Suprapubic skin (tissue), 4 donors: ENCODE results near the gene CABLES1. TPM values are rescaled to one million over a fixed set of nuclear protein-coding genes. Genes with fewer than 3 reads are reported as not detected.
"Not testable (repeated sequence)": the region's sequence is repeated elsewhere in the genome, so short reads cannot be mapped to it uniquely, and the experiment has no call there.

Experiments
- DNase-seq, 2 donors: peaks; one replicate each; pipeline ENCODE4 v3.0.0-alpha.2; 2019; ENCODE audit warnings: low spot score in 2 of 2
- H3K27ac ChIP-seq: fragments of 200-600 bp; sonication (generic); one replicate; pipeline ENCODE4 v1.5.1; 2019
- H3K27me3 ChIP-seq: fragments of 200-600 bp; sonication (generic); one replicate; pipeline ENCODE4 v1.5.1; 2019
- H3K36me3 ChIP-seq: fragments of 200-600 bp; sonication (generic); one replicate; pipeline ENCODE4 v1.5.1; 2019
- H3K4me1 ChIP-seq: fragments of 200-600 bp; sonication (generic); one replicate; pipeline ENCODE4 v1.5.1; 2019
- H3K4me3 ChIP-seq: fragments of 200-600 bp; sonication (generic); one replicate; pipeline ENCODE4 v1.5.1; 2019; ENCODE audit warnings: mild to moderate bottlenecking
- H3K9me3 ChIP-seq: fragments of 200-600 bp; sonication (generic); one replicate; pipeline ENCODE4 v1.5.1; 2019
- EP300 ChIP-seq: sonication (generic); formaldehyde crosslinking; IDR thresholded peaks from one replicate; pipeline ENCODE4 v1.6.1; 2017; ENCODE audit warnings: antibody characterized with exemption
- POLR2A ChIP-seq, 2 donors: fragments of 450-650 bp; IDR thresholded peaks; one replicate each; pipeline ENCODE4 v1.6.1; 2017; ENCODE audit warnings: antibody characterized with exemption in 2 of 2, mild to moderate bottlenecking in 2 of 2, moderate library complexity in 2 of 2
- POLR2AphosphoS5 ChIP-seq, 3 donors: sonication (generic); formaldehyde crosslinking; IDR thresholded peaks; one replicate each; pipeline ENCODE4 v1.6.1; 2017; ENCODE audit warnings: antibody characterized with exemption in 3 of 3
- WGBS: methylation state at CpG from one replicate; pipeline ENCODE4 v1.1.5; 2018; 5-methylcytosine and 5-hydroxymethylcytosine counted together
- total RNA-seq, 4 donors: library from RNA; depleted of rRNA; stranded (reverse); fragments of >200 nt; gene quantifications; one replicate each; pipeline ENCODE4 v1.1.0, GENCODE V29; 2016
- TF ChIP-seq, protein P1 (sequence below), 2 donors: fragments of 200-600 bp in 1 of 2; fragments of 450-650 bp in 1 of 2; sonication (generic) in 1 of 2; IDR thresholded peaks; one replicate each; pipeline ENCODE4 v1.5.1; 2016 to 2019; ENCODE audit warnings: antibody characterized with exemption in 2 of 2, mild to moderate bottlenecking in 1 of 2, moderate library complexity in 1 of 2

Gene CABLES1
- total RNA-seq, 4 donors from 2014 or later: 24.9 to 42.2 (median 38.0) TPM

- Histone ChIP-seq H3K4me1 (no peaks in the 10 kb centered on the region), H3K36me3 (no peaks in the 10 kb centered on the region), H3K9me3 (no peaks in the 10 kb centered on the region), H3K27me3 (no peaks in the 10 kb centered on the region), H3K4me3 (no peak overlapping the region), H3K27ac (no peak overlapping the region)
- DNase-seq: no peak
- no peak for TF ChIP-seq POLR2A (IDR thresholded peaks at IDR 0.05)
- TF ChIP-seq EP300: no peak
- TF ChIP-seq, protein P1, sequence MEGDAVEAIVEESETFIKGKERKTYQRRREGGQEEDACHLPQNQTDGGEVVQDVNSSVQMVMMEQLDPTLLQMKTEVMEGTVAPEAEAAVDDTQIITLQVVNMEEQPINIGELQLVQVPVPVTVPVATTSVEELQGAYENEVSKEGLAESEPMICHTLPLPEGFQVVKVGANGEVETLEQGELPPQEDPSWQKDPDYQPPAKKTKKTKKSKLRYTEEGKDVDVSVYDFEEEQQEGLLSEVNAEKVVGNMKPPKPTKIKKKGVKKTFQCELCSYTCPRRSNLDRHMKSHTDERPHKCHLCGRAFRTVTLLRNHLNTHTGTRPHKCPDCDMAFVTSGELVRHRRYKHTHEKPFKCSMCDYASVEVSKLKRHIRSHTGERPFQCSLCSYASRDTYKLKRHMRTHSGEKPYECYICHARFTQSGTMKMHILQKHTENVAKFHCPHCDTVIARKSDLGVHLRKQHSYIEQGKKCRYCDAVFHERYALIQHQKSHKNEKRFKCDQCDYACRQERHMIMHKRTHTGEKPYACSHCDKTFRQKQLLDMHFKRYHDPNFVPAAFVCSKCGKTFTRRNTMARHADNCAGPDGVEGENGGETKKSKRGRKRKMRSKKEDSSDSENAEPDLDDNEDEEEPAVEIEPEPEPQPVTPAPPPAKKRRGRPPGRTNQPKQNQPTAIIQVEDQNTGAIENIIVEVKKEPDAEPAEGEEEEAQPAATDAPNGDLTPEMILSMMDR (IDR thresholded peaks at IDR 0.05): no peak
- no peak for TF ChIP-seq POLR2AphosphoS5 (IDR thresholded peaks at IDR 0.05)
- 89% methylated on average over 6 of the region's 6 CpGs for WGBS
Measured at GRCh38 chr18:23267447-23267776, 132.1 kb downstream of the CABLES1 start.

GRCh38 chr18:23268641-23269040 is 133.4 kb downstream of the CABLES1 start:
- Histone ChIP-seq H3K27ac (no peak overlapping the region), H3K9me3 (no peaks in the 10 kb centered on the region), H3K4me1 (no peaks in the 10 kb centered on the region), H3K27me3 (no peaks in the 10 kb centered on the region), H3K4me3 (no peak overlapping the region), H3K36me3 (no peaks in the 10 kb centered on the region)
- 89% methylated on average over 8 of the region's 8 CpGs for WGBS
- DNase-seq: no peak
- TF ChIP-seq EP300: no peak
- no peak for TF ChIP-seq POLR2A (IDR thresholded peaks at IDR 0.05)
- TF ChIP-seq POLR2AphosphoS5 (IDR thresholded peaks at IDR 0.05): no peak
- TF ChIP-seq, protein P1 (IDR thresholded peaks at IDR 0.05): no peak

GRCh38 chr18:23269068-23269467 is 133.8 kb downstream of the CABLES1 start:
- not testable (repeated sequence) for H3K9me3 ChIP-seq, H3K36me3 ChIP-seq, H3K4me1 ChIP-seq, H3K27ac ChIP-seq, H3K4me3 ChIP-seq, H3K27me3 ChIP-seq, DNase-seq
- WGBS: 83% methylated on average over 1 of the region's 1 CpG

- Histone ChIP-seq H3K4me3 (no peak overlapping the region), H3K27me3 (no peaks in the 10 kb centered on the region), H3K9me3 (no peaks in the 10 kb centered on the region), H3K4me1 (no peaks in the 10 kb centered on the region), H3K27ac (no peak overlapping the region), H3K36me3 (no peaks in the 10 kb centered on the region)
- TF ChIP-seq EP300 (no peak), POLR2AphosphoS5 (IDR thresholded peaks at IDR 0.05) (no peak), POLR2A (IDR thresholded peaks at IDR 0.05) (no peak)
- TF ChIP-seq, protein P1 (IDR thresholded peaks at IDR 0.05): no peak
- whole genome bisulfite sequencing: 95% methylated on average over 2 of the region's 2 CpGs
- no peak for DNase-seq
Measured at GRCh38 chr18:23269928-23270327, 134.6 kb downstream of the CABLES1 start.

DNA sequence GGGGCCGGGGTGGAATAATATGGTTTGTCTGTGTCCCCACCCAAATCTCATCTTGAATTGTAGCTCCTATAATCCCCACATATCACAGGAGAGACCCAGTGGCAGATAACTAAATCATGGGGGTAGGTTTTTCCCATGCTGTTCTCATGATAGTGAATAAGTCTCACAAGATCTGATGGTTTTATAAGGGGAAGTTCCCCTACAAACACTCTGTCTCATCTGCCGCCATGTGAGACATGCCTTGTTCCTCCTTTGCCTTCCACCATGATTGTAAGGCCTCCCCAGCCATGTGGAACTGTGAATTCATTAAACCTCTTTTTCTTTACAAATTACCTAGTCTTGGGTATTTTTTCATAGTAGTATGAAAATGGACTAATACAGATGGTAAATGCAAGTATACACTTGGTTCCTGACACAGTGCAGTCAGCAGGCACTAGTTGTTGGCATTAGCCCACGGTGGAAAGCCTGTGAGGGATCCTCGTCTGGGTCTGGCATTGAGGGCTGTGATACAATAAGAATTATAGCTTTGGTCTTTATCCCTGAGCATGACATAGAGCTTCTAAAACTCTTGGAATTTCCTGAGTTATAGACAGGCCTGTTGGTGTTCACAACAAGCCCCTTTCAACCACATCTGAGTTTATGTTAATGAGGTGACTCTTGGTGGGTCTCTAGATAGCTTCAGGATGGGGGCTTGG is 135.8 kb downstream of the CABLES1 start:
- no peak for DNase-seq
- 88% methylated on average over 4 of the region's 4 CpGs for WGBS
- no peaks in the 10 kb centered on the region for H3K27me3 ChIP-seq
- H3K27ac ChIP-seq: no peak overlapping the region
- no peaks in the 10 kb centered on the region for H3K9me3 ChIP-seq
- H3K4me1 ChIP-seq: peaks cover 11% of the 10 kb centered on the region
- no peak for TF ChIP-seq POLR2AphosphoS5 (IDR thresholded peaks at IDR 0.05)
- TF ChIP-seq, protein P1 (IDR thresholded peaks at IDR 0.05): no peak
- TF ChIP-seq EP300: no peak
- no peak for TF ChIP-seq POLR2A (IDR thresholded peaks at IDR 0.05)
- H3K36me3 ChIP-seq: no peaks in the 10 kb centered on the region
- no peak overlapping the region for H3K4me3 ChIP-seq
